NB4 (cell line): ENCODE data around the gene NPLOC4.

Experiments
- MYC ChIP-seq: IDR thresholded peaks from 2 replicates; pipeline ENCODE4 v1.6.1; 2011; ENCODE audit warnings: low read depth, low read length
- POLR2A ChIP-seq: IDR thresholded peaks from 2 replicates; pipeline ENCODE4 v1.6.1; 2011; ENCODE audit warnings: mild to moderate bottlenecking; ENCODE audit not compliant: insufficient read length; ENCODE audit errors: extremely low read depth
- TF ChIP-seq, protein P1 (sequence below): IDR thresholded peaks from one replicate; pipeline ENCODE4 v1.5.1; 2012; ENCODE audit warnings: low read depth, low read length
- TF ChIP-seq, protein P2 (sequence below): IDR thresholded peaks from 2 replicates; pipeline ENCODE4 v1.6.1; 2011; ENCODE audit warnings: low read depth, low read length

DNA sequence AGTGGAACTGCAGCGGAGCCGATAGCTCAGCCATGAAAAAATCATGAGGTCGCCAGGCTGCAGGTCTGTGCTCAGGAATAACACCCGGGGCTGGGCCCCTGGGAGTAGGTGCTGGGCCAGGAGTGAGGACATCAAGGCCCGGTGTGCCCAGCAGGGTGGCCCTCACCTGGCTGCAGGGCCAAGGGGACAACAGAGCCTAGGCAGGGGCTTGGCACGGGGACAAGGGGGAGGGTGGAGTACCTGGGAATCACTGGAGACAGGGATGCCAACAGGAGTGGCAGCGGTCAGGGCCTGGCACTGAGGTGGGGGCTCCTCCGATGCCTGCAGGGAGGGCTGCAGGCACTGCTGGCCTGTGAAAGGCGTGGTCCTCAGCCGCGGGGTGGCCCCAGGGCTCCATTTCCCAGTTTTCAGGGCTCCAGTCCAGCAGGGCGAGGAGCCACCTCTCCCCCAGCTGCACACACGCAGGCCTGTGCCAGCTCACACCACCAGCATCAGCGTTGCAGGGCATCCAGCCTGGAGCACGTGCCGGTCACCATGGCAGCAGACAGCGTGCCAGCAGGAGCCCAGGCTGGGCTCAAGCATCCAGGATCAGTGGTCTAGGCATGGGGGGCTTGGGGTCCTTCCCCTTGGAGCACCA is 113.4 kb downstream of the NPLOC4 start:
- TF ChIP-seq, protein P1, sequence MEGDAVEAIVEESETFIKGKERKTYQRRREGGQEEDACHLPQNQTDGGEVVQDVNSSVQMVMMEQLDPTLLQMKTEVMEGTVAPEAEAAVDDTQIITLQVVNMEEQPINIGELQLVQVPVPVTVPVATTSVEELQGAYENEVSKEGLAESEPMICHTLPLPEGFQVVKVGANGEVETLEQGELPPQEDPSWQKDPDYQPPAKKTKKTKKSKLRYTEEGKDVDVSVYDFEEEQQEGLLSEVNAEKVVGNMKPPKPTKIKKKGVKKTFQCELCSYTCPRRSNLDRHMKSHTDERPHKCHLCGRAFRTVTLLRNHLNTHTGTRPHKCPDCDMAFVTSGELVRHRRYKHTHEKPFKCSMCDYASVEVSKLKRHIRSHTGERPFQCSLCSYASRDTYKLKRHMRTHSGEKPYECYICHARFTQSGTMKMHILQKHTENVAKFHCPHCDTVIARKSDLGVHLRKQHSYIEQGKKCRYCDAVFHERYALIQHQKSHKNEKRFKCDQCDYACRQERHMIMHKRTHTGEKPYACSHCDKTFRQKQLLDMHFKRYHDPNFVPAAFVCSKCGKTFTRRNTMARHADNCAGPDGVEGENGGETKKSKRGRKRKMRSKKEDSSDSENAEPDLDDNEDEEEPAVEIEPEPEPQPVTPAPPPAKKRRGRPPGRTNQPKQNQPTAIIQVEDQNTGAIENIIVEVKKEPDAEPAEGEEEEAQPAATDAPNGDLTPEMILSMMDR: no peak
- TF ChIP-seq MYC: no peak
- TF ChIP-seq POLR2A: no peak
- TF ChIP-seq, protein P2, sequence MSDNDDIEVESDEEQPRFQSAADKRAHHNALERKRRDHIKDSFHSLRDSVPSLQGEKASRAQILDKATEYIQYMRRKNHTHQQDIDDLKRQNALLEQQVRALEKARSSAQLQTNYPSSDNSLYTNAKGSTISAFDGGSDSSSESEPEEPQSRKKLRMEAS: no peak
